ENCODE data around the gene CAPN5. TPM values are rescaled to one million over a fixed set of nuclear protein-coding genes. Genes with fewer than 3 reads are reported as not detected.

CAPN5 gene
- total RNA-seq, 1 donor from 2014 or later: 7.8 TPM

DNA sequence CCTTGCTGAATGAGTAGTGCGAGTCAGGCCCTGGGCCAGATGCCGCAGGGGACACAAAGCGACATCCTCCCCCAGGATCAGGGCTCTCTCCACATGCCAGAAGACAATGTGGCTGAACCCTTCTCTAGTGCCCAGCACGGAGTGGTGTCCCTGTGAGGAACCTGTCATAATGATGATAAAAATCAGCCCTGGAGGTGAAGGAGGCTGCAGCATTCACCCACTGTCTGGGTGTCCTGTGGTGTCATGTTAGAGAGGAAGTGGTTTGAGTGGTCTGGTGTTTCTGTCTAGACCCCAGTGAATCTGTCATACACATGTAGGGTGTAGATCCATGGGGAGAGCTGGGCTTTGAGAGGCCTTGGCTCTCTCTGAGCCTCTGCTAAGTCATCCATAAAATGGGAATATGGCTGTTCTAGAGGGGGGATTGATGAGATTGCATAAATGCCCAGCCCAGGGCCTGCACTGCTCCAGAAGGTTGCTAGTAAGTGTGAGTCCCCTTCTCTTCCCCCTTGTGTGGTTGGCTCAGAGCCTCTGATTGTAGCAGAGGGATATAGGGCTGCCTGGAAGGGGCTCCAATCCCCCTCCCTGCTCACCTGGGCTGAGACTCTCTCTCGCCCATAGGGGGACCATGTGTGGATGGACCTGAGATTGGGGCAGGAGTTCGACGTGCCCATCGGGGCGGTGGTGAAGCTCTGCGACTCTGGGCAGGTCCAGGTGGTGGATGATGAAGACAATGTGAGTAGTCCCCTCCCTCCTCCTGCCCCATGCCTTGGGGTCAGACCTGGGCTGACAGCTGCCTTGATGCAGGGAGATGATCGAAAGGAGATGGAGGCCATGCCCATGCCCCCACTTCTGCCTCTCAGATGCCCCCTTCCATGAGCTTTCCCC is 75.6 kb downstream of the CAPN5 start:
- Histone ChIP-seq H3K4me3 (ENCODE audit: low read depth, low read length) (no peak overlapping the region), H3K36me3 (ENCODE audit: control insufficient read depth, insufficient read depth, low read length) (no peaks in the 10 kb centered on the region), H3K27me3 (ENCODE audit: control insufficient read depth, insufficient read depth, low read length) (peaks cover 25% of the 10 kb centered on the region)
- TF ChIP-seq, protein P1, sequence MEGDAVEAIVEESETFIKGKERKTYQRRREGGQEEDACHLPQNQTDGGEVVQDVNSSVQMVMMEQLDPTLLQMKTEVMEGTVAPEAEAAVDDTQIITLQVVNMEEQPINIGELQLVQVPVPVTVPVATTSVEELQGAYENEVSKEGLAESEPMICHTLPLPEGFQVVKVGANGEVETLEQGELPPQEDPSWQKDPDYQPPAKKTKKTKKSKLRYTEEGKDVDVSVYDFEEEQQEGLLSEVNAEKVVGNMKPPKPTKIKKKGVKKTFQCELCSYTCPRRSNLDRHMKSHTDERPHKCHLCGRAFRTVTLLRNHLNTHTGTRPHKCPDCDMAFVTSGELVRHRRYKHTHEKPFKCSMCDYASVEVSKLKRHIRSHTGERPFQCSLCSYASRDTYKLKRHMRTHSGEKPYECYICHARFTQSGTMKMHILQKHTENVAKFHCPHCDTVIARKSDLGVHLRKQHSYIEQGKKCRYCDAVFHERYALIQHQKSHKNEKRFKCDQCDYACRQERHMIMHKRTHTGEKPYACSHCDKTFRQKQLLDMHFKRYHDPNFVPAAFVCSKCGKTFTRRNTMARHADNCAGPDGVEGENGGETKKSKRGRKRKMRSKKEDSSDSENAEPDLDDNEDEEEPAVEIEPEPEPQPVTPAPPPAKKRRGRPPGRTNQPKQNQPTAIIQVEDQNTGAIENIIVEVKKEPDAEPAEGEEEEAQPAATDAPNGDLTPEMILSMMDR (IDR thresholded peaks at IDR 0.05; ENCODE audit: insufficient read depth, low read length, poor library complexity, severe bottlenecking): no peak
- DNase-seq (ENCODE audit: low read depth): no peak

DNA sequence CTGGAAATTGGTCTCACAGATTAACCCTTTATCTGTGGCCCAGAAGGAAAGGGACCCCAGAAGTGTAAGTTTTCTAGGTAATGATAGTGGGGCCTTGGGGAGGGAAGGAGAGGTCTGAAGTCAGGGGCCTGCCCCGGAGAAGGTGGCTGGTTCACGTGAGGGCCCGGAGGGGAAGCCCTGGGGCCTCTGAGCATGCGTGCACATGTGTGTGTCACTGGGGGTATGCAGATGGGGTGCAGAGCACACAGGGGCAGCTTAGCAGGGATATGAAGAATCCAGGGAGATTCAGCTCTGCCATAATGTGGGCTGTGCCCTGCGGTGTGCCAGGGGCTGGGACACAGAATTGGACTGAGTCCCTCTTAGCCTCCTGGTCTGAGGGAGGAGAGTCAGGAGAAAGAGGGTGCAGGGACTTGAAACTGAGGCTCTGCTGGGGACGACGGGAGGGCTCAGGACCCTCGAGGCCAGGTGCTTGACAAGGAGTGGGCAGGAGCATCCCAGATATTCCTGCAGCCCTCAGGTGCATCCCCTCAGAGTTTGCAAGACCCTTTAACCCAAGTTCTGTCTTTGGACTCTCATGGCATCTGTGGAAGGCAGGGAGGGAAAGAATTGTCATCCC is 76.7 kb downstream of the CAPN5 start:
- DNase-seq (ENCODE audit: low read depth): no peak
- Histone ChIP-seq H3K36me3 (ENCODE audit: control insufficient read depth, insufficient read depth, low read length) (no peaks in the 10 kb centered on the region), H3K27me3 (ENCODE audit: control insufficient read depth, insufficient read depth, low read length) (peaks cover 22% of the 10 kb centered on the region), H3K4me3 (ENCODE audit: low read depth, low read length) (no peak overlapping the region)
- TF ChIP-seq, protein P1 (IDR thresholded peaks at IDR 0.05; ENCODE audit: insufficient read depth, low read length, poor library complexity, severe bottlenecking): no peak

DNA sequence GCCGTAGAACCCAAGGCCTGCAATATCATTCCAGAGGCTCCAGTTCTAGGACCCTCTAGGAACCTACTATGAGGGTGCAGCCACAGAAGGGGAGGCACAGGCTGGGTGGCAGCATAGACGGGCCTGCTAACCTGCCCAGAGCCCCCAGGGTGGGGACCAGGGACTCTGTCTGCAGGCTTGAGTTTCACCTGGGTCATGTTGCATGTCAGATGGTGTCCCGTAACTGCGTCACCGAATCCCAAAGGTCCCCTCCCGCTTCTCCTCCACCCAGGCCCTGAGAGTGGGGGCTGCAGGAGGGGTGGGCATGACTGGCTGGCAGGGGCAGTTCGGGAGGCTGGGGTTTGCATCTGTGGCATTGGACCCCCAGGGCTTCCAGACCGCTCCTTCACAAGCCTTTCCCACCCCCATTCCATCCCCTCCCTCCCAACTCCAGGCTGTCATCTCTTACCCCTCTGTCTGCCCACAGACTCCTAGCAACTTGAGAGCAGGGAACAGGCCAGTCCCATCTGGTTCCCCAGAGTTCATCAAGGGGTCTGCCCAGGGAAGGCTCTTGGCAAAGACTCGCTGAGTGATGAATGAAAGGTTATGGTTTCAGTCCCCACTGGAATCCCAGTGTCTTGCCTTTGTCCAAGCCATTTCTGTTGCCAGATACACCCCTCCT is 77.6 kb downstream of the CAPN5 start:
- Histone ChIP-seq H3K27me3 (ENCODE audit: control insufficient read depth, insufficient read depth, low read length) (peaks cover 22% of the 10 kb centered on the region), H3K4me3 (ENCODE audit: low read depth, low read length) (no peak overlapping the region), H3K36me3 (ENCODE audit: control insufficient read depth, insufficient read depth, low read length) (no peaks in the 10 kb centered on the region)
- no peak for DNase-seq (ENCODE audit: low read depth)
- TF ChIP-seq, protein P1 (IDR thresholded peaks at IDR 0.05; ENCODE audit: insufficient read depth, low read length, poor library complexity, severe bottlenecking): no peak

DNA sequence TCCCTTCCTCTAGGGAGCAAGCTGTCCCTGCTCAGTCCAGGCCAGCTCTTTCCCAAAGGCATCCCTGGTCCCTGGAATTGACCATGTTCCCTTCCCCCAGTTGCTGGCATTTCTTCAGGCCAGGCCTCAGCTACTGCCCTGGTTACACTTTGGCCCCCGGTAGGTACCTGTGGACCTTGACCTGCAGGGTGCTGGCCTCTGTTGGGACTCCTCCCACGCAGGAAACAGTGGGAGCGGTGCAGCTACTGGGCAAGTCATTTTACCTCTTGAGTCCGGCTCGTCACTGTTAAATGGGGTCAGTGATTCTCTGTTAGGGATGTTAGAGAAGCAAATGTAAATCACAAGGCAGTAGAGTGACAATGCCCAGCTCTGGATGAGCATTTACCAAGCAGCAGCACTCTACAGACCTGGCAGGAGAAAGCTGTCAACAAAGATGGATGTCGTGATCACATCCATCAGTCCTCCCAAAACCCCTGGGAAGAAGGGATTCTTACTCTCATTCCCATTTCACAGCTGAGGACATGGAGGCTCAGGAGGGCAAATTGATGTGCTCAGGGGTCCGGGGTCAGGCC is 78.2 kb downstream of the CAPN5 start:
- no peak for DNase-seq (ENCODE audit: low read depth)
- Histone ChIP-seq H3K36me3 (ENCODE audit: control insufficient read depth, insufficient read depth, low read length) (no peaks in the 10 kb centered on the region), H3K4me3 (ENCODE audit: low read depth, low read length) (no peak overlapping the region), H3K27me3 (ENCODE audit: control insufficient read depth, insufficient read depth, low read length) (peaks cover 28% of the 10 kb centered on the region)
- TF ChIP-seq, protein P1 (IDR thresholded peaks at IDR 0.05; ENCODE audit: insufficient read depth, low read length, poor library complexity, severe bottlenecking): no peak

DNA sequence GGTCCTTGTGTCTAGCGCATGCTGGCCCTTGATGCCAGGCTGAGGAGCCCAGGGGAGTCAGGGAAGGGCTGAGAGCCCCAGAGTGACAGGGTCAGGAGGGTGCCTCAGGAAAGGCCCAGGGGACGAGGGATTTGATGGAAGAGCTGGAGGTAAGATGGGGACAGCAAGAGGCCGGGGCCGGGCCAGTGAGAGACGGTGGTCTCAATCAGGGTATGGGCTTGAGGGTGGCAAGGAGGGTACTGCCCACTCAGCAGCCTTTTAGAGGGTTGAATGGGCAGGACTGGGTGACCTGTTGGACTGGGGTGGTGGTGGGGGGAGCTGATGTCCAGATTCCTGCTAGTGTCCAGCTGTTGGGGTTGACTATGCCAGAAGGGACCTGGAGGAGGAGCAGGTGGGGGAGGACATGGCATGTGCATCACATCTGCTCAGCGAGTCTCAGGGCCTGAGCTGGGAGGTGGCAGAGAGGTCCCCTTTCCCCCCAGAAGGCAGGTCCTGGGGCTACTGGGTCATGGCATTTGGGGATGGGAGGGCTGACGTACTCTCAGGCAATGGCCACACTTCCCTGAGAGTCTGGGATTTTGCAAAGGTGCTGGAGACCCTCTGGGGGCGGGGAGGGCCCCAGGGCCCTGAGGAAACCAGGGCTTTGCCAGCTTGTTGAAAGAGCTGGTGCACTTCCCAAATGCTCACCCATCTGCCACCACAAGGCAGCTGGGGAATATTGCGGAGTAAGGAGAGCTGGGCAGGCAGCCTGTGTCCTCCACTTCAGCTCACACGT is 79.7 kb downstream of the CAPN5 start:
- Histone ChIP-seq H3K27me3 (ENCODE audit: control insufficient read depth, insufficient read depth, low read length) (peaks cover 34% of the 10 kb centered on the region), H3K4me3 (ENCODE audit: low read depth, low read length) (no peak overlapping the region), H3K36me3 (ENCODE audit: control insufficient read depth, insufficient read depth, low read length) (no peaks in the 10 kb centered on the region)
- TF ChIP-seq, protein P1 (IDR thresholded peaks at IDR 0.05; ENCODE audit: insufficient read depth, low read length, poor library complexity, severe bottlenecking): no peak
- DNase-seq (ENCODE audit: low read depth): no peak
